Measurements from ENCODE around the gene PDAP1. TPM values are rescaled to one million over a fixed set of nuclear protein-coding genes. Genes with fewer than 3 reads are reported as not detected.

The PDAP1 gene
- total and polyA plus RNA-seq, 10 of the 15 experiments (the other 5 are each of a cell fraction or from before 2014, with no cell fraction given): 6.6 to 200 (median 87.7) TPM

DNA sequence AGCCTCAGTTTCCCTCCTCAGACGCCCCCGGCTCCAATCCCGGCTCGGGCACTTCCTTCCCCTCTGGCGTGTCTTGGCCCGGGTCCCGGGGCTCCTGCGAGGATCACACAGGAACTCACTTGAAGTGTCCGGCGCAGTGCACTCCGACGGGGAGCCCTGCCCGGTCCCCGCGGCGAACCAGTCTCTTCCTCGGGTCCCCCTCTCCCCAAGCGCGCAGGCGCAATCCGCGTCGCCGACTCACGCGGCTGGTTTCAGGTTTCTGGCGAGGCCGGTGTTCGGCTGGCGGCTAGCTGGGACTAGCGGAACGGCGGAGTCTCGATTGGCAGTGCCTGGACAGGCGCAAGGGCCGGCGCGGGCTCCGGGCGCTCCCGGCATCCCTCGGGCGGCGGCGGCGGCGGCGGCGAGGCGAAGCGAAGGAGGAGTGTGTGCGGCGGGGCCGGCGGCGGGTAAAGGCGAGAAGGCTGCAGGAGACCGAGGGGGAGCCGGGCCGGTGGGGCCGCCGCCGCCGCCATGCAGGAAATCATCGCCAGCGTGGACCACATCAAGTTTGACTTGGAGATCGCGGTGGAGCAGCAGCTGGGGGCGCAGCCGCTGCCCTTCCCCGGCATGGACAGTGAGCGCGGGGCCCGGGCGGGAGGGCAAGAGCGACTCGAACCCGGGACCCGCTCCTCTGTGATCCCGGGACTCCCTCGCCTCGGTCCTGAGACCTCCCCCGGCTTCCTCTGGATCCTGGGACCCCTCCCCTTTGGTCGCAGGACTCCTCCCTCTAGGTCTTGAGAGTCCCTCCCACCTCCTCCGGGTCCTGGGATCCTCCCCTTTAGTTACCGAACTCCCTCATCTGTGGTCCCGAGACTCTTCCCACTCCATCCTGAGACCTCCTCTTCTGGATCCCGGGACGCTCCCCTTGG, 30.4 kb upstream of the PDAP1 start, which contains the start of the genes CPSF4 and PTCD1 (continued):
- TF ChIP-seq NFXL1 (IDR thresholded peaks at IDR 0.05; ENCODE audit: borderline replicate concordance) (peak; percentile 84), POU2F2 (IDR thresholded peaks at IDR 0.05; ENCODE audit: borderline replicate concordance, low read depth, low read length) (peak; percentile 74; the same call in 2 of the 3 replicates), NRF1 (conservative IDR thresholded peaks at IDR 0.05; ENCODE audit: low read depth, low read length) (peak; percentile 31; the same call in 1 of the 2 replicates), RAD51 (IDR thresholded peaks at IDR 0.05) (peak; percentile 63; the same call in 1 of the 2 replicates), ASH2L (IDR thresholded peaks at IDR 0.05; ENCODE audit: borderline replicate concordance, low read depth) (peak; percentile 90; the same call in 1 of the 2 replicates), KLF5 (IDR thresholded peaks at IDR 0.05; ENCODE audit: partially characterized antibody) (peak; percentile 77), CHD2 (IDR thresholded peaks at IDR 0.05; ENCODE audit: borderline replicate concordance, low read depth, low read length) (no peak), SUPT20H (IDR thresholded peaks at IDR 0.05; ENCODE audit: borderline replicate concordance, control insufficient read depth, low read depth, low read length) (no peak), STAT1 (conservative IDR thresholded peaks at IDR 0.05) (0 out of 2 replicates have a peak, but pooled peaks have one; percentile 89), WRNIP1 (IDR thresholded peaks at IDR 0.05; ENCODE audit: borderline replicate concordance, low read depth, low read length) (no peak), EGR1 (IDR thresholded peaks at IDR 0.05; ENCODE audit: borderline replicate concordance in 1 of 2, low read depth in 2 of 2, low read length in 2 of 2) (peak; percentile 42 to 45; a peak in 2 of 3 replicates), NR2F1 (conservative IDR thresholded peaks at IDR 0.05) (peak; percentile 50; the same call in 1 of the 2 replicates), SIN3A (IDR thresholded peaks at IDR 0.05; ENCODE audit: low read depth, low read length) (peak; percentile 86), GATAD2B (conservative IDR thresholded peaks at IDR 0.05; ENCODE audit: low read depth) (peak; percentile 72; the same call in 1 of the 2 replicates)
- TF ChIP-seq, protein P1, sequence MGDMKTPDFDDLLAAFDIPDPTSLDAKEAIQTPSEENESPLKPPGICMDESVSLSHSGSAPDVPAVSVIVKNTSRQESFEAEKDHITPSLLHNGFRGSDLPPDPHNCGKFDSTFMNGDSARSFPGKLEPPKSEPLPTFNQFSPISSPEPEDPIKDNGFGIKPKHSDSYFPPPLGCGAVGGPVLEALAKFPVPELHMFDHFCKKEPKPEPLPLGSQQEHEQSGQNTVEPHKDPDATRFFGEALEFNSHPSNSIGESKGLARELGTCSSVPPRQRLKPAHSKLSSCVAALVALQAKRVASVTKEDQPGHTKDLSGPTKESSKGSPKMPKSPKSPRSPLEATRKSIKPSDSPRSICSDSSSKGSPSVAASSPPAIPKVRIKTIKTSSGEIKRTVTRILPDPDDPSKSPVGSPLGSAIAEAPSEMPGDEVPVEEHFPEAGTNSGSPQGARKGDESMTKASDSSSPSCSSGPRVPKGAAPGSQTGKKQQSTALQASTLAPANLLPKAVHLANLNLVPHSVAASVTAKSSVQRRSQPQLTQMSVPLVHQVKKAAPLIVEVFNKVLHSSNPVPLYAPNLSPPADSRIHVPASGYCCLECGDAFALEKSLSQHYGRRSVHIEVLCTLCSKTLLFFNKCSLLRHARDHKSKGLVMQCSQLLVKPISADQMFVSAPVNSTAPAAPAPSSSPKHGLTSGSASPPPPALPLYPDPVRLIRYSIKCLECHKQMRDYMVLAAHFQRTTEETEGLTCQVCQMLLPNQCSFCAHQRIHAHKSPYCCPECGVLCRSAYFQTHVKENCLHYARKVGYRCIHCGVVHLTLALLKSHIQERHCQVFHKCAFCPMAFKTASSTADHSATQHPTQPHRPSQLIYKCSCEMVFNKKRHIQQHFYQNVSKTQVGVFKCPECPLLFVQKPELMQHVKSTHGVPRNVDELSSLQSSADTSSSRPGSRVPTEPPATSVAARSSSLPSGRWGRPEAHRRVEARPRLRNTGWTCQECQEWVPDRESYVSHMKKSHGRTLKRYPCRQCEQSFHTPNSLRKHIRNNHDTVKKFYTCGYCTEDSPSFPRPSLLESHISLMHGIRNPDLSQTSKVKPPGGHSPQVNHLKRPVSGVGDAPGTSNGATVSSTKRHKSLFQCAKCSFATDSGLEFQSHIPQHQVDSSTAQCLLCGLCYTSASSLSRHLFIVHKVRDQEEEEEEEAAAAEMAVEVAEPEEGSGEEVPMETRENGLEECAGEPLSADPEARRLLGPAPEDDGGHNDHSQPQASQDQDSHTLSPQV (IDR thresholded peaks at IDR 0.05): 0 out of 2 replicates have a peak, but pooled peaks have one; percentile 81
- TF ChIP-seq, protein P2, sequence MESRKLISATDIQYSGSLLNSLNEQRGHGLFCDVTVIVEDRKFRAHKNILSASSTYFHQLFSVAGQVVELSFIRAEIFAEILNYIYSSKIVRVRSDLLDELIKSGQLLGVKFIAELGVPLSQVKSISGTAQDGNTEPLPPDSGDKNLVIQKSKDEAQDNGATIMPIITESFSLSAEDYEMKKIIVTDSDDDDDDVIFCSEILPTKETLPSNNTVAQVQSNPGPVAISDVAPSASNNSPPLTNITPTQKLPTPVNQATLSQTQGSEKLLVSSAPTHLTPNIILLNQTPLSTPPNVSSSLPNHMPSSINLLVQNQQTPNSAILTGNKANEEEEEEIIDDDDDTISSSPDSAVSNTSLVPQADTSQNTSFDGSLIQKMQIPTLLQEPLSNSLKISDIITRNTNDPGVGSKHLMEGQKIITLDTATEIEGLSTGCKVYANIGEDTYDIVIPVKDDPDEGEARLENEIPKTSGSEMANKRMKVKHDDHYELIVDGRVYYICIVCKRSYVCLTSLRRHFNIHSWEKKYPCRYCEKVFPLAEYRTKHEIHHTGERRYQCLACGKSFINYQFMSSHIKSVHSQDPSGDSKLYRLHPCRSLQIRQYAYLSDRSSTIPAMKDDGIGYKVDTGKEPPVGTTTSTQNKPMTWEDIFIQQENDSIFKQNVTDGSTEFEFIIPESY (IDR thresholded peaks at IDR 0.05): no peak
- TF ChIP-seq, protein P3, sequence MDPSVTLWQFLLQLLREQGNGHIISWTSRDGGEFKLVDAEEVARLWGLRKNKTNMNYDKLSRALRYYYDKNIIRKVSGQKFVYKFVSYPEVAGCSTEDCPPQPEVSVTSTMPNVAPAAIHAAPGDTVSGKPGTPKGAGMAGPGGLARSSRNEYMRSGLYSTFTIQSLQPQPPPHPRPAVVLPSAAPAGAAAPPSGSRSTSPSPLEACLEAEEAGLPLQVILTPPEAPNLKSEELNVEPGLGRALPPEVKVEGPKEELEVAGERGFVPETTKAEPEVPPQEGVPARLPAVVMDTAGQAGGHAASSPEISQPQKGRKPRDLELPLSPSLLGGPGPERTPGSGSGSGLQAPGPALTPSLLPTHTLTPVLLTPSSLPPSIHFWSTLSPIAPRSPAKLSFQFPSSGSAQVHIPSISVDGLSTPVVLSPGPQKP (IDR thresholded peaks at IDR 0.05; ENCODE audit: low read depth, low read length): peak; percentile 60; the same call in 1 of the 2 replicates
- TF ChIP-seq, protein P4, sequence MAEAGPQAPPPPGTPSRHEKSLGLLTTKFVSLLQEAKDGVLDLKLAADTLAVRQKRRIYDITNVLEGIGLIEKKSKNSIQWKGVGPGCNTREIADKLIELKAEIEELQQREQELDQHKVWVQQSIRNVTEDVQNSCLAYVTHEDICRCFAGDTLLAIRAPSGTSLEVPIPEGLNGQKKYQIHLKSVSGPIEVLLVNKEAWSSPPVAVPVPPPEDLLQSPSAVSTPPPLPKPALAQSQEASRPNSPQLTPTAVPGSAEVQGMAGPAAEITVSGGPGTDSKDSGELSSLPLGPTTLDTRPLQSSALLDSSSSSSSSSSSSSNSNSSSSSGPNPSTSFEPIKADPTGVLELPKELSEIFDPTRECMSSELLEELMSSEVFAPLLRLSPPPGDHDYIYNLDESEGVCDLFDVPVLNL (IDR thresholded peaks at IDR 0.05; ENCODE audit: low read depth, low read length): 0 out of 2 replicates have a peak, but pooled peaks have one; percentile 25
